Calu3 (cell line): ENCODE data around the gene PRPF8. TPM values are rescaled to one million over a fixed set of nuclear protein-coding genes. Genes with fewer than 3 reads are reported as not detected.

ENCODE experiments used
- BruUV-seq: library from RNA; stranded (reverse); fragments of 400-500 nt; replicated peaks from 2 replicates; lab custom pipeline; 2021; lab: Mats Ljungman, UMichigan
- CTCF ChIA-PET: fragments of 300-600 bp; sonication (Branson Sonifier 250); formaldehyde crosslinking; loops from one replicate; lab custom pipeline; 2022; ENCODE audit warnings: antibody characterized with exemption; lab: Charles Lee
- DNase-seq: peaks from one replicate; pipeline ENCODE4 v3.0.0; 2022
- H3K27ac Mint-ChIP-seq: one replicate; pipeline ENCODE4 v1.8.0; 2022; ENCODE audit warnings: mixed read lengths; ENCODE audit not compliant: unreplicated experiment
- H3K27me3 Mint-ChIP-seq: one replicate; pipeline ENCODE4 v1.8.0; 2022; ENCODE audit warnings: mixed read lengths; ENCODE audit not compliant: unreplicated experiment
- H3K36me3 Mint-ChIP-seq: one replicate; pipeline ENCODE4 v1.8.0; 2022; ENCODE audit warnings: mild to moderate bottlenecking, moderate library complexity, mixed read lengths; ENCODE audit not compliant: insufficient read depth, unreplicated experiment
- H3K4me1 Mint-ChIP-seq: one replicate; pipeline ENCODE4 v1.8.0; 2022; ENCODE audit warnings: mild to moderate bottlenecking, low read depth, mixed read lengths; ENCODE audit not compliant: unreplicated experiment
- H3K4me3 Mint-ChIP-seq: one replicate; pipeline ENCODE4 v1.8.0; 2022; ENCODE audit warnings: mild to moderate bottlenecking, low read depth, moderate library complexity, mixed read lengths; ENCODE audit not compliant: unreplicated experiment
- H3K9me3 Mint-ChIP-seq: one replicate; pipeline ENCODE4 v1.8.0; 2022; ENCODE audit warnings: low read depth, mixed read lengths; ENCODE audit not compliant: unreplicated experiment
- intact Hi-C: fragments of 100-400 bp; cut with micrococcal nuclease; formaldehyde crosslinking; loops from one replicate; pipeline ENCODE4 v1.10.0; 2022; ENCODE audit not compliant: unreplicated experiment
- total RNA-seq: library from RNA; stranded (reverse); gene quantifications from 2 replicates; pipeline ENCODE4 v1.2.3, GENCODE V29; 2022
- TF ChIP-seq, protein P1 (sequence below): fragments of 200-600 bp; IDR thresholded peaks from one replicate; pipeline ENCODE4 v1.8.0; 2022; ENCODE audit warnings: antibody characterized with exemption; ENCODE audit not compliant: unreplicated experiment

The PRPF8 gene
- total RNA-seq, 1 experiment from 2014 or later = 206 TPM

DNA sequence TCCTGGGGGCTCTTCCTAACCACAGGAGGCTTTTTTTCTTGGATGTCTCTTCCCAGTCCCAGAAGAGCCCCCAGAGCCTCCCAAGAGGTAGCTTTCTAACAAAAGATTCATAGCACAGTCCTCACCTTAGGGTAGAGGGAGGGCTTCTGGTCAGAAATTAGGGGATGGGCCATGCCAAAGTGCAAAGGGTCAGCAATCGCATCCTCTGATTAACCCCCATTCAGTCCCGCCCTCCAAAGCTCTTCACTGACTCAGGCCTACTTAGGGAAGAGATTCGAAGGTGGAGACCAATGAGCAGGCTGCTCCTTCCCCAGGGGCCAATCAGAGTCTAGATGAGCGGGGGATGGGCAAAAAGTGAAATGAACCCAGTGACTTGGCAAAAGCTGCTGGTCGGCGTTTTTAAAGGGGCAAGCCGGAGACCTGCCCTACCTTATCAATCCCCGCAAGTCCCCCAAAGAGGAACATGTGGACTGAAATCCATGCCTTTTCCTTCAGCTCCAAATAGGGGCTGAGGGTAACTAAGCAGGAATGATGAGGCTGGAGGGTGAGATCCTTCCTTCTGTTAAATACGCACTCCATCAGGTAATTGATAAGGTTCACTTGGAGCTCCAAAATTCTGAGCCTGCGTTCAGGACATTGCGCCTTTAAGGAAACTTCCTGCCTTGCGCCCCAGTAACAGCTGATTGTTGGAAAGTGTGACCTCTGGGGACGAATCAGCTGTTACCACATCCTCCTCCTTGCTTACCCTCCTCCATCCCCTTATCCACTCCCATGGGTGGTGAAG is 32.4 kb upstream of the PRPF8 start:
- CTCF ChIA-PET = interaction anchor here (0.5 to 1.5 kb wide), 7 partner anchors 8 to 722 kb away, joined by 3 to 7 read pairs (median 5); partner anchors contain the start of gene RILP
- Mint-ChIP-seq H3K9me3 (no peaks in the 10 kb centered on the region), H3K27me3 (no peaks in the 10 kb centered on the region), H3K27ac (peak overlapping the region; percentile 96), H3K36me3 (peaks cover 64% of the 10 kb centered on the region), H3K4me1 (no peaks in the 10 kb centered on the region), H3K4me3 (peak overlapping the region; percentile 80)
- BruUV-seq = TSS peak; percentile 74
- intact Hi-C loops = no loop called here
- TF ChIP-seq, protein P1, sequence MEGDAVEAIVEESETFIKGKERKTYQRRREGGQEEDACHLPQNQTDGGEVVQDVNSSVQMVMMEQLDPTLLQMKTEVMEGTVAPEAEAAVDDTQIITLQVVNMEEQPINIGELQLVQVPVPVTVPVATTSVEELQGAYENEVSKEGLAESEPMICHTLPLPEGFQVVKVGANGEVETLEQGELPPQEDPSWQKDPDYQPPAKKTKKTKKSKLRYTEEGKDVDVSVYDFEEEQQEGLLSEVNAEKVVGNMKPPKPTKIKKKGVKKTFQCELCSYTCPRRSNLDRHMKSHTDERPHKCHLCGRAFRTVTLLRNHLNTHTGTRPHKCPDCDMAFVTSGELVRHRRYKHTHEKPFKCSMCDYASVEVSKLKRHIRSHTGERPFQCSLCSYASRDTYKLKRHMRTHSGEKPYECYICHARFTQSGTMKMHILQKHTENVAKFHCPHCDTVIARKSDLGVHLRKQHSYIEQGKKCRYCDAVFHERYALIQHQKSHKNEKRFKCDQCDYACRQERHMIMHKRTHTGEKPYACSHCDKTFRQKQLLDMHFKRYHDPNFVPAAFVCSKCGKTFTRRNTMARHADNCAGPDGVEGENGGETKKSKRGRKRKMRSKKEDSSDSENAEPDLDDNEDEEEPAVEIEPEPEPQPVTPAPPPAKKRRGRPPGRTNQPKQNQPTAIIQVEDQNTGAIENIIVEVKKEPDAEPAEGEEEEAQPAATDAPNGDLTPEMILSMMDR = no peak
- DNase-seq = peak; percentile 90

DNA sequence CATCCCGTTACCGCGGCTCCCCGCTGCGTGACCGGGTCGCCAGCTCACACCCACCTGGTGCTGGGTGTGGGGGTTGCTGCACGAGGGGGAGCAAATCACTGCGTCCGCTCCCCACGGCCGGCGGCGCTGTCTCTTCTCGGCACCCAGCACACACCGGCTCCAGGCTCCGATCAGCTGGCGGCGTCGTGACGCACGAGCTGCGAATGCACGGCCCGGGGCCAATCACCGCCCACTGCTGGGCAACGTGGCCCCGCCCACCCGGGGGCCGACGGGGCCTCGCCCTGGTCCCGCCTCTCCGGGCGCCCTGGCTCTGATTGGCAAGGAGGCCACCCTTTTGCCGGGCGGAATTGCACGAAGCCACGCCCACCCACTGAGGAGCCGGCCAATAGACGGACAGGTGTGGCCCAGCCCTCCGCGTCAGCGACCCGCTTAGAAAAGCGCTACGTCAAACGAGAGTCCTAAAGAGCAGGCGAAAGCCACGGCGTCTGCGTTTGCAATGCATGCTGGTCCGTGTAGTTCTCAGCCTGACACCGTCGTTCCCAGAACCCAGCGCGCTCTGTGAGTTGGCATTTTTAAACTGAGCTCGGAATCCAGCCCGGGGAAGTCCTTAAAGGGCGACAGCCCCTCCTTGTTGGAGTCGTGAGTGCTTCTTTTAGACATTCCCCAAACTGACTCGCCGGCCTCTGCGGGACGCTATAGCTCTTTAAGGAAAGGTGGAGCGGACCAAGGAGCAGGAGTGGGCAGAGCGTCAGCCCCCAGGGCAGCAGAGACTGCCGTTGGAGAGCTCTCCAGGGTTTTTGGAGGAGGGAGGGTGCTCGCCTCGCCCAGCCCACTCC is 31.6 kb upstream of the PRPF8 start:
- H3K27ac Mint-ChIP-seq = peak overlapping the region; percentile 96
- DNase-seq = peak; percentile 99
- no peaks in the 10 kb centered on the region for H3K27me3 Mint-ChIP-seq
- intact Hi-C loops = no loop called here
- H3K4me1 Mint-ChIP-seq = peaks cover 6% of the 10 kb centered on the region
- CTCF ChIA-PET = interaction anchor here (0.6 to 1.5 kb wide), 6 partner anchors 47 to 1151 kb away, joined by 3 to 7 read pairs (median 4); partner anchors contain the start of gene RILP
- TF ChIP-seq, protein P1 = no peak
- peaks cover 72% of the 10 kb centered on the region for H3K36me3 Mint-ChIP-seq
- no peaks in the 10 kb centered on the region for H3K9me3 Mint-ChIP-seq
- BruUV-seq = no TSS peak
- peak overlapping the region; percentile 80 for H3K4me3 Mint-ChIP-seq

DNA sequence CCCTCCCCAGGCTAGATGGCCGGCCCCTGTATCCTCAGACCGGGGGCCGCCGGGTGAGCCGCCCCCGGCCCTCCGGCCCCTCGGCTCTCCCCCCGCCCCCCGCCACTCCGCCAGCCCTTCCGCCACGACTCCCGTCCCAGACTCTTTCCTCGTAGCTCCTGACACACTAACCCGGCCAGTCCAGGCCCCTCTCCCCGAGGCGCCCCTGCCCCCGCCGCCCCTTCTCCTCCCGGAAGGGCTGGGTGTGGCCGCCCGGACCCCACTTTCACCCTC is 31.1 kb upstream of the PRPF8 start:
- intact Hi-C loops = no loop called here
- no peaks in the 10 kb centered on the region for H3K27me3 Mint-ChIP-seq
- peaks cover 78% of the 10 kb centered on the region for H3K36me3 Mint-ChIP-seq
- no TSS peak for BruUV-seq
- peak overlapping the region; percentile 96 for H3K27ac Mint-ChIP-seq
- H3K4me3 Mint-ChIP-seq = peak overlapping the region; percentile 80
- no peaks in the 10 kb centered on the region for H3K9me3 Mint-ChIP-seq
- CTCF ChIA-PET = interaction anchor here (0.6 kb wide), 1 partner anchor 1150 kb away, joined by 4 read pairs; no protein-coding TSS in a partner anchor
- peaks cover 9% of the 10 kb centered on the region for H3K4me1 Mint-ChIP-seq
- no peak for DNase-seq
- TF ChIP-seq, protein P1 = no peak

DNA sequence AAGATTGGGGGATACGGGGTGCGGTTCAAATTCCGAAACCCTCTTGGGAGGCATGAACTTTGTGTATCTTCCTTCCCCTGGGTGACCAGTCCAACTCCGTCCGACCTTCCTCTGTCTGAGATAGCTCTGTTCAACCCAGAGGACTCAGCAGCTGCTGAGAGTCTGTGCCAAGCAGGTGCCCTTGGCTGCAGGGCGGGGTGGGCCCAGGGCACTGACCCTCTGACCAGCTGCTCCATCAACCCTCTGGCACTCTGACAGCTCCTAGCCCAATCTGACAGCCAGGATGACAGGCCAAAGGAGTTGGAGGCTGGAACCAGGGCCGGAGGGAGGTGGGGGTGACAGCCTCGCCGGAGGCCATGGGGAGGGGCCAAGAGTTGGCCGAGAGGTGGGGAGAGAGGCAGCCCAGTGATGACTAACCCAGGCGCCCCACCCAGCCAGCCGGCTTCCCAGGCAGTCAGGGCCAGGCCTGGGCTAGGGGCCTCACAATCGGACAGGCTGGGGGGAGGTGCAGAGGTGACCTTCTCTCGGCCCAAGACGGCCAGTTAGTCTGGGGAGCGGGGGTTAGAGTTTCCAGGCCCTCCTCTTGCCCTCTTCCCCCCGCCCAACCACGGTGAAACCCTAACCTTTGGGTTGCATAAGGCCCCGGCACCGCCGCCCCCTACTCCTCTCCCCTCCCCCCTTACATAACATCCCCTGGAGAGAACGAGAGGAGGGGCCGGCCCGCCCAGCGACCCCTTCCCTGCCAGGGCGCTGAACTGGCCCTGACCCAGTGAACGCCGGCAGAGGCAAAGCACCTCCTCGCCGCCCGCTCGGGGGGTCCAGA is 30.5 kb upstream of the PRPF8 start:
- BruUV-seq = no TSS peak
- H3K36me3 Mint-ChIP-seq = peaks cover 83% of the 10 kb centered on the region

More for the DNA sequence above, 30.5 kb upstream of the PRPF8 start:
- TF ChIP-seq, protein P1 = no peak
- Mint-ChIP-seq H3K9me3 (no peaks in the 10 kb centered on the region), H3K4me3 (peak overlapping the region; percentile 80), H3K27me3 (no peaks in the 10 kb centered on the region), H3K4me1 (peaks cover 9% of the 10 kb centered on the region), H3K27ac (peak overlapping the region; percentile 81)
- intact Hi-C loops = no loop called here
- CTCF ChIA-PET = interaction anchor here (0.8 to 0.9 kb wide), 2 partner anchors 37 to 69 kb away, joined by 3 to 4 read pairs; no protein-coding TSS in a partner anchor
- peak; percentile 89 for DNase-seq
